ENCODE measurements around the gene NOG. TPM values are rescaled to one million over a fixed set of nuclear protein-coding genes. Genes with fewer than 3 reads are reported as not detected.

Gene NOG
- 0.66 and 0.89 TPM in 2 replicates for total RNA-seq (2014; rRNA removed; shearing (Covaris generic))
- 0.39 and 0.89 TPM in 2 replicates for polyA plus RNA-seq (2016; fragmentation: Nextera tagmentation; extraction: Ambion mirVana)
- long read RNA-seq = 0 reads

DNA sequence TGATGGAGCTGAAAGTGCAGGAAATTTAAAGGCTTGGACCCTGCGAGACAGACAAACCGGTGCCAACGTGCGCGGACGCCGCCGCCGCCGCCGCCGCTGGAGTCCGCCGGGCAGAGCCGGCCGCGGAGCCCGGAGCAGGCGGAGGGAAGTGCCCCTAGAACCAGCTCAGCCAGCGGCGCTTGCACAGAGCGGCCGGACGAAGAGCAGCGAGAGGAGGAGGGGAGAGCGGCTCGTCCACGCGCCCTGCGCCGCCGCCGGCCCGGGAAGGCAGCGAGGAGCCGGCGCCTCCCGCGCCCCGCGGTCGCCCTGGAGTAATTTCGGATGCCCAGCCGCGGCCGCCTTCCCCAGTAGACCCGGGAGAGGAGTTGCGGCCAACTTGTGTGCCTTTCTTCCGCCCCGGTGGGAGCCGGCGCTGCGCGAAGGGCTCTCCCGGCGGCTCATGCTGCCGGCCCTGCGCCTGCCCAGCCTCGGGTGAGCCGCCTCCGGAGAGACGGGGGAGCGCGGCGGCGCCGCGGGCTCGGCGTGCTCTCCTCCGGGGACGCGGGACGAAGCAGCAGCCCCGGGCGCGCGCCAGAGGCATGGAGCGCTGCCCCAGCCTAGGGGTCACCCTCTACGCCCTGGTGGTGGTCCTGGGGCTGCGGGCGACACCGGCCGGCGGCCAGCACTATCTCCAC is at the start of gene NOG:
Gene NOG (plus strand): TSS at position 54 of the 674 bp plus-strand sequence. CDS start 525 bp downstream, at position 579.
- Mint-ChIP-seq H3K27ac (no peak within 1 kb of the TSS), H3K36me3 (ENCODE audit: low read depth) (no peaks in the 10 kb centered on the region; the same call in 2 of the 3 replicates), H3K27me3 (ENCODE audit: insufficient read depth, low read depth, poor library complexity) (peaks cover 58% of the 10 kb centered on the region), H3K4me3 (peak within 1 kb of the TSS; percentile 84), H3K4me1 (peaks cover 24% of the 10 kb centered on the region), H3K9me3 (no peaks in the 10 kb centered on the region)
- peaks cover 75% of the 10 kb centered on the region for H3K27me3 ChIP-seq (ENCODE audit: insufficient read depth)
- H3F3A ChIP-seq (replicated peaks; ENCODE audit: low read depth) = peaks cover 7% of the 10 kb centered on the region; the same call in 1 of the 2 replicates
- H3K9me2 ChIP-seq (ENCODE audit: insufficient read depth) = no peaks in the 10 kb centered on the region
- H3K79me2 ChIP-seq (replicated peaks; ENCODE audit: insufficient read depth) = no peaks in the 10 kb centered on the region
- H4K20me1 ChIP-seq (replicated peaks; ENCODE audit: insufficient read depth) = peaks cover 6% of the 10 kb centered on the region; the same call in 1 of the 2 replicates
- H3K4me2 ChIP-seq = peak within 1 kb of the TSS; percentile 99
- H2AFZ ChIP-seq = peak within 1 kb of the TSS; percentile 94
- no peak within 1 kb of the TSS for H3K27ac ChIP-seq (ENCODE audit: low read depth)
- peak within 1 kb of the TSS; percentile 89 for H3K4me3 ChIP-seq
- ATAC-seq (peak; percentile 31), DNase-seq (ENCODE audit: low spot score) (peak; percentile 70)
- H3K36me3 ChIP-seq (ENCODE audit: insufficient read depth) = no peaks in the 10 kb centered on the region
- TF ChIP-seq EZH2 (IDR thresholded peaks at IDR 0.05; ENCODE audit: low read depth, unreplicated experiment) (no peak), EZH2phosphoT487 (IDR thresholded peaks at IDR 0.05; ENCODE audit: unreplicated experiment) (no peak), ZNF114 (CRISPR knock-in tag; IDR thresholded peaks at IDR 0.05) (no peak), ZNF331 (CRISPR knock-in tag; IDR thresholded peaks at IDR 0.05; ENCODE audit: low read depth) (no peak), STAT1 (IDR thresholded peaks at IDR 0.05; ENCODE audit: unreplicated experiment) (no peak), JUNB (IDR thresholded peaks at IDR 0.05; ENCODE audit: unreplicated experiment) (no peak), NANOG (IDR thresholded peaks at IDR 0.05; ENCODE audit: borderline replicate concordance) (no peak), CREB1 (CRISPR knock-in tag; IDR thresholded peaks at IDR 0.05; ENCODE audit: low read depth) (no peak), POLR2AphosphoS5 (IDR thresholded peaks at IDR 0.05; ENCODE audit: low read depth) (no peak)
- TF ChIP-seq, protein P1, sequence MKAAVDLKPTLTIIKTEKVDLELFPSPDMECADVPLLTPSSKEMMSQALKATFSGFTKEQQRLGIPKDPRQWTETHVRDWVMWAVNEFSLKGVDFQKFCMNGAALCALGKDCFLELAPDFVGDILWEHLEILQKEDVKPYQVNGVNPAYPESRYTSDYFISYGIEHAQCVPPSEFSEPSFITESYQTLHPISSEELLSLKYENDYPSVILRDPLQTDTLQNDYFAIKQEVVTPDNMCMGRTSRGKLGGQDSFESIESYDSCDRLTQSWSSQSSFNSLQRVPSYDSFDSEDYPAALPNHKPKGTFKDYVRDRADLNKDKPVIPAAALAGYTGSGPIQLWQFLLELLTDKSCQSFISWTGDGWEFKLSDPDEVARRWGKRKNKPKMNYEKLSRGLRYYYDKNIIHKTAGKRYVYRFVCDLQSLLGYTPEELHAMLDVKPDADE (IDR thresholded peaks at IDR 0.05) = no peak
- TF ChIP-seq, protein P2, sequence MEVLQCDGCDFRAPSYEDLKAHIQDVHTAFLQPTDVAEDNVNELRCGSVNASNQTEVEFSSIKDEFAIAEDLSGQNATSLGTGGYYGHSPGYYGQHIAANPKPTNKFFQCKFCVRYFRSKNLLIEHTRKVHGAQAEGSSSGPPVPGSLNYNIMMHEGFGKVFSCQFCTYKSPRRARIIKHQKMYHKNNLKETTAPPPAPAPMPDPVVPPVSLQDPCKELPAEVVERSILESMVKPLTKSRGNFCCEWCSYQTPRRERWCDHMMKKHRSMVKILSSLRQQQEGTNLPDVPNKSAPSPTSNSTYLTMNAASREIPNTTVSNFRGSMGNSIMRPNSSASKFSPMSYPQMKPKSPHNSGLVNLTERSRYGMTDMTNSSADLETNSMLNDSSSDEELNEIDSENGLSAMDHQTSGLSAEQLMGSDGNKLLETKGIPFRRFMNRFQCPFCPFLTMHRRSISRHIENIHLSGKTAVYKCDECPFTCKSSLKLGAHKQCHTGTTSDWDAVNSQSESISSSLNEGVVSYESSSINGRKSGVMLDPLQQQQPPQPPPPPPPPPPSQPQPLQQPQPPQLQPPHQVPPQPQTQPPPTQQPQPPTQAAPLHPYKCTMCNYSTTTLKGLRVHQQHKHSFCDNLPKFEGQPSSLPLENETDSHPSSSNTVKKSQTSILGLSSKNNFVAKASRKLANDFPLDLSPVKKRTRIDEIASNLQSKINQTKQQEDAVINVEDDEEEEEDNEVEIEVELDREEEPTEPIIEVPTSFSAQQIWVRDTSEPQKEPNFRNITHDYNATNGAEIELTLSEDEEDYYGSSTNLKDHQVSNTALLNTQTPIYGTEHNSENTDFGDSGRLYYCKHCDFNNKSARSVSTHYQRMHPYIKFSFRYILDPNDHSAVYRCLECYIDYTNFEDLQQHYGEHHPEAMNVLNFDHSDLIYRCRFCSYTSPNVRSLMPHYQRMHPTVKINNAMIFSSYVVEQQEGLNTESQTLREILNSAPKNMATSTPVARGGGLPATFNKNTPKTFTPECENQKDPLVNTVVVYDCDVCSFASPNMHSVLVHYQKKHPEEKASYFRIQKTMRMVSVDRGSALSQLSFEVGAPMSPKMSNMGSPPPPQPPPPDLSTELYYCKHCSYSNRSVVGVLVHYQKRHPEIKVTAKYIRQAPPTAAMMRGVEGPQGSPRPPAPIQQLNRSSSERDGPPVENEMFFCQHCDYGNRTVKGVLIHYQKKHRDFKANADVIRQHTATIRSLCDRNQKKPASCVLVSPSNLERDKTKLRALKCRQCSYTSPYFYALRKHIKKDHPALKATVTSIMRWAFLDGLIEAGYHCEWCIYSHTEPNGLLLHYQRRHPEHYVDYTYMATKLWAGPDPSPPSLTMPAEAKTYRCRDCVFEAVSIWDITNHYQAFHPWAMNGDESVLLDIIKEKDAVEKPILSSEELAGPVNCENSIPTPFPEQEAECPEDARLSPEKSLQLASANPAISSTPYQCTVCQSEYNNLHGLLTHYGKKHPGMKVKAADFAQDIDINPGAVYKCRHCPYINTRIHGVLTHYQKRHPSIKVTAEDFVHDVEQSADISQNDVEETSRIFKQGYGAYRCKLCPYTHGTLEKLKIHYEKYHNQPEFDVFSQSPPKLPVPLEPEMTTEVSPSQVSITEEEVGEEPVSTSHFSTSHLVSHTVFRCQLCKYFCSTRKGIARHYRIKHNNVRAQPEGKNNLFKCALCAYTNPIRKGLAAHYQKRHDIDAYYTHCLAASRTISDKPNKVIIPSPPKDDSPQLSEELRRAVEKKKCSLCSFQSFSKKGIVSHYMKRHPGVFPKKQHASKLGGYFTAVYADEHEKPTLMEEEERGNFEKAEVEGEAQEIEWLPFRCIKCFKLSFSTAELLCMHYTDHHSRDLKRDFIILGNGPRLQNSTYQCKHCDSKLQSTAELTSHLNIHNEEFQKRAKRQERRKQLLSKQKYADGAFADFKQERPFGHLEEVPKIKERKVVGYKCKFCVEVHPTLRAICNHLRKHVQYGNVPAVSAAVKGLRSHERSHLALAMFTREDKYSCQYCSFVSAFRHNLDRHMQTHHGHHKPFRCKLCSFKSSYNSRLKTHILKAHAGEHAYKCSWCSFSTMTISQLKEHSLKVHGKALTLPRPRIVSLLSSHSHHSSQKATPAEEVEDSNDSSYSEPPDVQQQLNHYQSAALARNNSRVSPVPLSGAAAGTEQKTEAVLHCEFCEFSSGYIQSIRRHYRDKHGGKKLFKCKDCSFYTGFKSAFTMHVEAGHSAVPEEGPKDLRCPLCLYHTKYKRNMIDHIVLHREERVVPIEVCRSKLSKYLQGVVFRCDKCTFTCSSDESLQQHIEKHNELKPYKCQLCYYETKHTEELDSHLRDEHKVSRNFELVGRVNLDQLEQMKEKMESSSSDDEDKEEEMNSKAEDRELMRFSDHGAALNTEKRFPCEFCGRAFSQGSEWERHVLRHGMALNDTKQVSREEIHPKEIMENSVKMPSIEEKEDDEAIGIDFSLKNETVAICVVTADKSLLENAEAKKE (CRISPR knock-in tag; IDR thresholded peaks at IDR 0.05) = no peak
- TF ChIP-seq, protein P3, sequence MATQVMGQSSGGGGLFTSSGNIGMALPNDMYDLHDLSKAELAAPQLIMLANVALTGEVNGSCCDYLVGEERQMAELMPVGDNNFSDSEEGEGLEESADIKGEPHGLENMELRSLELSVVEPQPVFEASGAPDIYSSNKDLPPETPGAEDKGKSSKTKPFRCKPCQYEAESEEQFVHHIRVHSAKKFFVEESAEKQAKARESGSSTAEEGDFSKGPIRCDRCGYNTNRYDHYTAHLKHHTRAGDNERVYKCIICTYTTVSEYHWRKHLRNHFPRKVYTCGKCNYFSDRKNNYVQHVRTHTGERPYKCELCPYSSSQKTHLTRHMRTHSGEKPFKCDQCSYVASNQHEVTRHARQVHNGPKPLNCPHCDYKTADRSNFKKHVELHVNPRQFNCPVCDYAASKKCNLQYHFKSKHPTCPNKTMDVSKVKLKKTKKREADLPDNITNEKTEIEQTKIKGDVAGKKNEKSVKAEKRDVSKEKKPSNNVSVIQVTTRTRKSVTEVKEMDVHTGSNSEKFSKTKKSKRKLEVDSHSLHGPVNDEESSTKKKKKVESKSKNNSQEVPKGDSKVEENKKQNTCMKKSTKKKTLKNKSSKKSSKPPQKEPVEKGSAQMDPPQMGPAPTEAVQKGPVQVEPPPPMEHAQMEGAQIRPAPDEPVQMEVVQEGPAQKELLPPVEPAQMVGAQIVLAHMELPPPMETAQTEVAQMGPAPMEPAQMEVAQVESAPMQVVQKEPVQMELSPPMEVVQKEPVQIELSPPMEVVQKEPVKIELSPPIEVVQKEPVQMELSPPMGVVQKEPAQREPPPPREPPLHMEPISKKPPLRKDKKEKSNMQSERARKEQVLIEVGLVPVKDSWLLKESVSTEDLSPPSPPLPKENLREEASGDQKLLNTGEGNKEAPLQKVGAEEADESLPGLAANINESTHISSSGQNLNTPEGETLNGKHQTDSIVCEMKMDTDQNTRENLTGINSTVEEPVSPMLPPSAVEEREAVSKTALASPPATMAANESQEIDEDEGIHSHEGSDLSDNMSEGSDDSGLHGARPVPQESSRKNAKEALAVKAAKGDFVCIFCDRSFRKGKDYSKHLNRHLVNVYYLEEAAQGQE (IDR thresholded peaks at IDR 0.05; ENCODE audit: unreplicated experiment) = no peak
- TF ChIP-seq, protein P4, sequence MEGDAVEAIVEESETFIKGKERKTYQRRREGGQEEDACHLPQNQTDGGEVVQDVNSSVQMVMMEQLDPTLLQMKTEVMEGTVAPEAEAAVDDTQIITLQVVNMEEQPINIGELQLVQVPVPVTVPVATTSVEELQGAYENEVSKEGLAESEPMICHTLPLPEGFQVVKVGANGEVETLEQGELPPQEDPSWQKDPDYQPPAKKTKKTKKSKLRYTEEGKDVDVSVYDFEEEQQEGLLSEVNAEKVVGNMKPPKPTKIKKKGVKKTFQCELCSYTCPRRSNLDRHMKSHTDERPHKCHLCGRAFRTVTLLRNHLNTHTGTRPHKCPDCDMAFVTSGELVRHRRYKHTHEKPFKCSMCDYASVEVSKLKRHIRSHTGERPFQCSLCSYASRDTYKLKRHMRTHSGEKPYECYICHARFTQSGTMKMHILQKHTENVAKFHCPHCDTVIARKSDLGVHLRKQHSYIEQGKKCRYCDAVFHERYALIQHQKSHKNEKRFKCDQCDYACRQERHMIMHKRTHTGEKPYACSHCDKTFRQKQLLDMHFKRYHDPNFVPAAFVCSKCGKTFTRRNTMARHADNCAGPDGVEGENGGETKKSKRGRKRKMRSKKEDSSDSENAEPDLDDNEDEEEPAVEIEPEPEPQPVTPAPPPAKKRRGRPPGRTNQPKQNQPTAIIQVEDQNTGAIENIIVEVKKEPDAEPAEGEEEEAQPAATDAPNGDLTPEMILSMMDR (conservative IDR thresholded peaks at IDR 0.05; ENCODE audit: low read depth in 2 of 2) = no peak
- H3K4me1 ChIP-seq (ENCODE audit: insufficient read depth) = peaks cover 27% of the 10 kb centered on the region

All from GM23338 (cell line).